Measurements from ENCODE around the gene CHFR.
"Not testable (repeated sequence)": the region's sequence is repeated elsewhere in the genome, so short reads cannot be mapped to it uniquely, and the experiment has no call there.

CHFR gene

DNA sequence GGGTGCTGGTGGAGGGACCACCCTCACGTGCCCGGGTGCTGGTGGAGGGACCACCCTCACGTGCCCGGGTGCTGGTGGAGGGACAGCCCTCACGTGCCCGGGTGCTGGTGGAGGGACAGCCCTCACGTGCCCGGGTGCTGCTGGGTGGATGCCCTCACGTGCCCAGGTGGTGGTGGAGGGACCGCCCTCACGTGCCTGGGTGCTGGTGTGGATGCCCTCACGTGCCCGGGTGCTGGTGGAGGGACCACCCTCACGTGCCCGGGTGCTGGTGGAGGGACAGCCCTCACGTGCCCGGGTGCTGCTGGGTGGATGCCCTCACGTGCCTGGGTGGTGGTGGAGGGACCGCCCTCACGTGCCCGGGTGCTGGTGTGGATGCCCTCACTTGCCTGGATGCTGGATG is 30.4 kb downstream of the CHFR start:
- H3K4me1 Mint-ChIP-seq (ENCODE audit: low read depth); H3K27ac Mint-ChIP-seq; H3K9me3 Mint-ChIP-seq; H3K27me3 Mint-ChIP-seq (ENCODE audit: low read depth); H3K4me3 Mint-ChIP-seq: not testable (repeated sequence)
- H3K36me3 Mint-ChIP-seq (ENCODE audit: low read depth) = peaks cover 48% of the 10 kb centered on the region

DNA sequence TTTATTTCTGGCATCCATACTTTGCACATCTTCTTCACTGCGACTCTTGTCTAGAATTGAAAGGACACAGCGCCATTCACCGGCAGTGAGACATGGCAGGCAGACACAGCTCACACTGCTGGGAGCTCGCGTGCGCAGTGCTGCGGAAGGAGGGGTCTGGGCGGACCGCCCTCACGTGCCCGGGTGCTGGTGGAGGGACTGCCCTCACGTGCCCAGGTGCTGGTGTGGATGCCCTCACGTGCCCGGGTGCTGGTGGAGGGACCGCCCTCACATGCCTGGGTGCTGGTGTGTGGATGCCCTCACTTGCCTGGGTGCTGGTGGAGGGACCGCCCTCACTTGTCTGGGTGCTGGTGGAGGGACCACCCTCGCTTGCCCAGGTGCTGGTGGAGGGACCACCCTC is 30.8 kb downstream of the CHFR start:
- Mint-ChIP-seq H3K4me3 (no peak overlapping the region), H3K27me3 (ENCODE audit: low read depth) (no peaks in the 10 kb centered on the region), H3K27ac (no peak overlapping the region), H3K4me1 (ENCODE audit: low read depth) (peaks cover 2% of the 10 kb centered on the region), H3K36me3 (ENCODE audit: low read depth) (peaks cover 50% of the 10 kb centered on the region), H3K9me3 (no peaks in the 10 kb centered on the region)

DNA sequence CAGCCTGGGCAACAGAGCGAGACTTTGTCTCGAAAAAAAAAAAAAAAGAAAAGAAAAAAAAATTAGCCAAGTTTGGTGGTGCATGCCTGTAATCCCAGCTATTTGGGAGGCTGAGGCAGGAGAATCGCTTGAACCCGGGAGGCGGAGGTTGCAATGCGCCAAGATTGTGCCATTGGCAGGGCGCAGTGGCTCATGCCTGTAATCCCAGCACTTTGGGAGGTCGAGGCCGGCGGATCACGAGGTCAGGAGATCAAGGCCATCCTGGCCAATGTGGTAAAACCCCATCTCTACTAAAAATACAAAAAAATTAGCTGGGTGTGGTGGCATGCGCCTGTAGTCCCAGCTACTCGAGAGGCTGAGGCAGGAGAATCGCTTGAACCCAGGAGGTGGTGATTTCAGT is 32.2 kb downstream of the CHFR start:
- H3K36me3 Mint-ChIP-seq (ENCODE audit: low read depth) = peaks cover 52% of the 10 kb centered on the region
- not testable (repeated sequence) for H3K9me3 Mint-ChIP-seq; H3K4me1 Mint-ChIP-seq (ENCODE audit: low read depth); H3K27me3 Mint-ChIP-seq (ENCODE audit: low read depth); H3K4me3 Mint-ChIP-seq; H3K27ac Mint-ChIP-seq

DNA sequence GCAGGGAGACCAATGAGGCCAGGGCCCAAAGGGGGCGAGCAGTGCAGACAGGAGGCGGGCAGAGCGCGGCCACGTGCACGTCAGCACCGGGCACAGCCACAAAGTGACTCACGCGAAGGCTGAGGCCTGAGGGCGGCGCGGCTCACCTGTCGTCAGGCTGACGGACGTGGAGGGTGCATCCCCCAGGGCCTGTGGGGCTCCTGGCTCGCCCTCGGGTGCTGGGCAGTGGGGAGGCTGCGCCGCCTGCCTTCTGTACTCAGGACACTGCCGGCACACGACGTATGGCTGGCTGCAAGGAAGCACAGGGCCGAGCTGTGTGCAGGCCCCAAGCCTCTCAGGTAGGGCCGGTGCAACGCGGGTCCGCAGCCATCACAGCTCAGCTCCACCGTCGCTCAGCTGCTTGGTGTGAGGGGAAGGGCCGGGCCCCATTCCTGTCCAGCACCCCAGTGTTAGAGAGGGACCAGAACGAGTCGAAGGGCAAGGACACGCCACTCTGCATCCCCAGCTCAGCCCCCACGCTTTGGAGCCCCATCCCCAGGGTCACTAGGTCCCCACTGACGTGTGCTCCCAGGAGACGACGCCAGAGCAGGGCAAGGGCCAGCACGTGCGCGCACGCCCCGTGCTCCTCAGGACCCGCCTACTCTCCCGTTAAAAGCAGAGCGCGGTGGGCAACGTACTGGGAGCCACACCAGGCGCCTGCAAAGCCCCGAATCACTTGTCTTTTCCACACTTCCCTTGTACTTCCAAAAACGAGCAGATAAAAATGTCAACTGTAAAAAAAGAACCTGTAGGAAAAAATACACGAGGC is 33.9 kb downstream of the CHFR start:
- no peak overlapping the region for H3K27ac Mint-ChIP-seq

DNA sequence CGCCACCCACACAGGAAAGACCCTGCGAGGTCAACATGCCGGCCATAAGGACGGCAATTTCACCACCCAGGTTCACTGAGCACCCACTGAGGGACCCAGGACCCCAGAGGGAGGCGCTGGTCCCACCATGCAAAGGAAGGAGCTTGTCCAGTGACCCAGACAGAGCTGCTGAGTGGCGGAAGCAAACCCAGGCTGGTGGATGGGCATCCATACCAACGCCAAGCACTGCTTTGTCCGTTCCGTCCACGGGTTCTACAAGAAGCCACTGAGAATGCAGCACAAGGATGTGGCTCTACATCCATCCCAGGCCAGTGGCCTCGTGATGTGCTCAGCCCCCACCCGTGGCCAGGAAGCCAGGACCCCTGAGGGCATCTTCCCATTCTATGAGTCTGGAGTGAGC is 34.9 kb downstream of the CHFR start:
- Mint-ChIP-seq H3K36me3 (ENCODE audit: low read depth) (peaks cover 51% of the 10 kb centered on the region), H3K27ac (no peak overlapping the region), H3K9me3 (no peaks in the 10 kb centered on the region), H3K4me3 (no peak overlapping the region), H3K27me3 (ENCODE audit: low read depth) (no peaks in the 10 kb centered on the region), H3K4me1 (ENCODE audit: low read depth) (no peaks in the 10 kb centered on the region)

More for the DNA sequence above, 33.9 kb downstream of the CHFR start:
- Mint-ChIP-seq H3K9me3 (no peaks in the 10 kb centered on the region), H3K4me3 (no peak overlapping the region), H3K4me1 (ENCODE audit: low read depth) (no peaks in the 10 kb centered on the region), H3K27me3 (ENCODE audit: low read depth) (no peaks in the 10 kb centered on the region), H3K36me3 (ENCODE audit: low read depth) (peaks cover 49% of the 10 kb centered on the region)

DNA sequence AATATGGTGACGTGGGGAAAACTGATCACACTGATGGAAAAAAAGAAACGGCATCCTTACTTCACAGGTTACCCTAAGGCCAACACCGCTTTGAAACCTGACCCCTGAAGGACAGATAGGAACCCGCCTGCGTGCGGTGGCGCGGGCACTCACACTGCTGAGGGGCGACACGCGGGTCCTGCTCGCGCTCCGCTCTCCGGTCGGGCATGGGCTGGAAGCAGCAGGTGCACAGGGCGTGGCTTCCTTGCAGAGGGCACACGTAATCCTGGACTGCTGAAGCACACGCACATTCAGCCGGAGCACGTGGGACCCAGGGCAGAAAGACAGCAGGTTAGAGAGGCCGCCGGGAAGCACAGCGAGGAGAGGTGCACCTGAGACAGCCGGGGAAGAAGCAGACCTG is 35.9 kb downstream of the CHFR start:
- H3K27ac Mint-ChIP-seq = no peak overlapping the region
- H3K36me3 Mint-ChIP-seq (ENCODE audit: low read depth) = peaks cover 50% of the 10 kb centered on the region
- no peaks in the 10 kb centered on the region for H3K4me1 Mint-ChIP-seq (ENCODE audit: low read depth)
- H3K4me3 Mint-ChIP-seq = no peak overlapping the region
- H3K9me3 Mint-ChIP-seq = no peaks in the 10 kb centered on the region
- no peaks in the 10 kb centered on the region for H3K27me3 Mint-ChIP-seq (ENCODE audit: low read depth)

DNA sequence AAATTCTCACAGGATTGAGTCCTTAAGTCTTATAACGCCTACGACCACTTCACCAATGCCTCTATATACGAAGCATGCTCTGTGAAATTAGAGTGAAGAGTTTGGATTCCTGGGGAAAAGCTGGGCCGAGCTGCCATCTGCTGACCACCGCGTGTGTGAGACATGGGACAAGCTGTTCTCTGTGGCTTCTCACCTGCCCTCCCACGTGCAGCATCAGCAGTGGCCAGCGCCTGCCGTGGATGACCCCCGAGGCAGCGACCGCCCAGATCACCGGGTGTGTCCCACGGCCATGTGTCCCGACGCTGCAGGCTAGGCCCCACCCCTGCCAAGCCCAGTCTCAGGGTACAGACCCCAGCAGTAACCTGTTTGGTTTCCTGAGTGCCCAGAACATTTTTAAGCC is 37.1 kb downstream of the CHFR start:
- Mint-ChIP-seq H3K36me3 (ENCODE audit: low read depth) (peaks cover 48% of the 10 kb centered on the region), H3K27me3 (ENCODE audit: low read depth) (no peaks in the 10 kb centered on the region), H3K27ac (no peak overlapping the region), H3K9me3 (no peaks in the 10 kb centered on the region), H3K4me1 (ENCODE audit: low read depth) (no peaks in the 10 kb centered on the region), H3K4me3 (no peak overlapping the region)

DNA sequence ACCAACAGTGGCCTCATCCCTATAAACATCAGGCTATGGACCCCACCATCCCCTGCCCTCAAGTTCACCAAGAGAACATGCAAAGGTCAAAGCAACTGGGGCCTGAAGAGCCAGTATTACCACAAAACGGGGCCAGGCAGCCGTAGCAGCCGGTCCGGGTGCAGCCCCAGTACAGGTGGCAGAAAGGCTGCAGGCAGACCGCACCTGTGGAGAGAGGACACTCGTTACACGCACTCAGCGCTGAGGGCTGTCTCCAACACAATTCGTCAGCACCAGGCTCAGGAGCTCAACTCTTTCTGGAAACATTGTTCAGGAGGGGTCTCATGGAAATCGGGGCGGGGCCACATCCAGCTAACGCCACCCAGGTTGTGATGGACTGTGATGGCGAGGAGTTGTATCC is 38.9 kb downstream of the CHFR start:
- Mint-ChIP-seq H3K27ac (no peak overlapping the region), H3K36me3 (ENCODE audit: low read depth) (peaks cover 40% of the 10 kb centered on the region), H3K4me1 (ENCODE audit: low read depth) (no peaks in the 10 kb centered on the region), H3K27me3 (ENCODE audit: low read depth) (no peaks in the 10 kb centered on the region), H3K4me3 (no peak overlapping the region), H3K9me3 (no peaks in the 10 kb centered on the region)

DNA sequence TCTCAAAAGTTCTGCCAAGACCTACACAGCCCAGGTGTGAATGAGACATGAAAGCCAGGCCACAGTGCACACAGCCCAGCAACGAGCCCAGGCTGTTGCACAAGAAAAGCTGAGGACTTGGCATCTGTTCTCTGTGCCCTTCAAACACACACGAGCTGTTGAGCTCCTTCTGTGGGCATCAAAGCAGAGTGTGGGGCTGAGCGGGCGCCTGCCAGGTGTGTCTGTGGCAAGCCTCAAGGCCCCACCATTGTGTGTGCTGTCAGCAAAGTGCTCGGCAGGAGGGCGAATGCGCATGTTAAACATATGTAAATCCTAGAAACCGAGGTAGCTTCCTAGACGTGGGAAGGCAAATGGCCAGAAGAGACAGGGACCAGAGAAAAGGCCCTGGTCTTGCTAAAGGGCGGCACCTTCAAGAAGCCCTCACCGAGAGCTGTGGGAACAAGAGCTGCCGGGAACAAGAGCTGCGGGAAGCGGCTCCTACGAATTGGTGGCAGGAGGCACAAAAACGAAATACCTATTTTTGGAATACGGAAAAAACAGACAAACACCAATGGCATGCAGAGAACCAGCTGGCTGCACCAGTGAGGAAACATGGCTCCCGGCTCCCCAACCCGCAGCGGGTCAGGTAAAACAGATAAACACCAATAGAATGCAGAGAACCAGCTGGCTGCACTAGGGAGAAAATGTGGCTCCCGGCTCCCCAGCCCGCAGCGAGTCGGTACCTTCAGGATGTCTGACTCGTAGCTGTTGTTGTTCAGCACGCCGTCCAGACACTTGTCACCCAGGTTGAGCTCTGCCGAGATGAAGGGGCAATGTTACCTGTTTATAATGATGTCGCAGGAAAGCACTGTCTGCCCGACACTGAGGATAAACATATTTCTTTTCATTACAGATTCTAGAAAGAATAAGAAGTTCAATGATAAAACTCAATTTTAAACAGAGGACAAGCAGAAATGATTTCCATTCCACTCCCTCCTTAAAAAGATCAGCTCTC is 39.7 kb downstream of the CHFR start:
- peaks cover 39% of the 10 kb centered on the region for H3K36me3 Mint-ChIP-seq (ENCODE audit: low read depth)

DNA sequence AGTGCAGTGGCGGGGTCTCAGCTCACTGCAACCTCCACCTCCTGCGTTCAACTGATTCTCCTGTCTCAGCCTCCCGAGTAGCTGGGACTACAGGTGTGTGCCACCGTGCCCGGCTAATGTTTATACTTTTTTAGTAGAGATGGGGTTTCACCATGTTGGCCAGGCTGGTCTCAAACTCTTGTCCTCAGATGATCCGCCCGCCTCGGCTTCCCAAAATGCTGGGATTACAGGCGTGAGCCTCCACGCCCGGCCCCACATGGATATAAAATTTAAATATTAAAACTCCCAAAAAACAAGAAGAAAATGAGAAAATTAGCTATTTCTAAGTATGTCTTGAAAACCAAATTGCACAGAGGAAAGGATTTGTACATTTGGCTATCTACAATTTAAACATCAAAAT is 42.7 kb downstream of the CHFR start:
- not testable (repeated sequence) for H3K27ac Mint-ChIP-seq; H3K27me3 Mint-ChIP-seq (ENCODE audit: low read depth); H3K4me3 Mint-ChIP-seq; H3K9me3 Mint-ChIP-seq; H3K4me1 Mint-ChIP-seq (ENCODE audit: low read depth)
- H3K36me3 Mint-ChIP-seq (ENCODE audit: low read depth) = peaks cover 42% of the 10 kb centered on the region

More for the DNA sequence above, 39.7 kb downstream of the CHFR start:
- Mint-ChIP-seq H3K27ac (no peak overlapping the region), H3K4me3 (no peak overlapping the region), H3K27me3 (ENCODE audit: low read depth) (no peaks in the 10 kb centered on the region), H3K9me3 (no peaks in the 10 kb centered on the region), H3K4me1 (ENCODE audit: low read depth) (no peaks in the 10 kb centered on the region)

DNA sequence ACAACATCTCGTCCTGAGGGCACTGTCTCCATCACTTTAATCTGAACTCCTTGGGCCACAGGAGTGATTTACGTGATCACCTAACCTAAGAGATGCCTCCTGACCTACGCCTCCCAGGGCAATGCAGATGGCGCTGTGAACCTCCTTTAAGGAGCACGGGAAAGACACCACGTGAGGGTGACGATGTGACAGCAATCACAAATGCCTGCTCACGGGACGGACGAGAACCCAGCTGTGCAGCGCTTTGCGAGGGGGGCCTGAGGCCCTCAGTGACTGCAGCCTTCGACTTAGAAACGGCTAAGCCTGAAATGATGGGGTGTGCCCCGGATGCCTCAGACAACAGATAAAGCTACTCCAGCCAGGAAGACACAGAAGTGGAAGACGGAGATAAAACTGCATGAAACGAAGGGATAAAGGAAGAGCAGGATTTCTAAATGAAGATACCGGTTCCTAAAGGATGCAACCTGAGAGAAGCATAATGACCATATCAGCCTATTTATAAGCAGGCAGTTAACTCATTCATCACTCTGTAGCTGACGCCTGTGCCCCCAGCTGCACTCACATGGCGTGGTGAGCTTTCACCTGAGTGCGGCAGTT is 44.9 kb downstream of the CHFR start:
- no peak overlapping the region for H3K27ac Mint-ChIP-seq
- H3K4me1 Mint-ChIP-seq (ENCODE audit: low read depth) = no peaks in the 10 kb centered on the region
- H3K4me3 Mint-ChIP-seq = no peak overlapping the region
- peaks cover 41% of the 10 kb centered on the region for H3K36me3 Mint-ChIP-seq (ENCODE audit: low read depth)
- no peaks in the 10 kb centered on the region for H3K9me3 Mint-ChIP-seq
- no peaks in the 10 kb centered on the region for H3K27me3 Mint-ChIP-seq (ENCODE audit: low read depth)

DNA sequence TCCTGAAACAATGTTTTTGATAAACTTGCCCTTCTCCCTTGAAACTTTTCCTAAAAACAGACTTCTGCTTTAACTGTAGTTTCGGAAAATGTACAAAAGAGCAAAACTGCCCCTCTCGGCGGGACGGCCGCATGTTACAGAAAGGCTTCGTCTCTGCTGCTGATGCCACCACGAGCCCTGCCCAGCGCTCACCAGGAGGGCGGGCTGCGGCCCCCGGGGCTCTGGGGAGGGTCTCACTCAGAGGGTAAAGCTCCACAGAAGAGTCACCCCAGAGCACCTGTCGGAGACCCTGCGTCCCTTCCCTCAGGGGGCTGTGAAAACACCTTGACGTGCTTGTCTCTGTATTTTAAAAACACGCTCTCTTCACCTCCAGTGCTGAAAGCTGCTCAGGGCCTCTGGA is 46.3 kb downstream of the CHFR start:
- H3K4me1 Mint-ChIP-seq (ENCODE audit: low read depth) = peaks cover 10% of the 10 kb centered on the region
- no peak overlapping the region for H3K4me3 Mint-ChIP-seq
- H3K9me3 Mint-ChIP-seq = no peaks in the 10 kb centered on the region
- H3K27me3 Mint-ChIP-seq (ENCODE audit: low read depth) = no peaks in the 10 kb centered on the region
- peaks cover 44% of the 10 kb centered on the region for H3K36me3 Mint-ChIP-seq (ENCODE audit: low read depth)
- no peak overlapping the region for H3K27ac Mint-ChIP-seq

DNA sequence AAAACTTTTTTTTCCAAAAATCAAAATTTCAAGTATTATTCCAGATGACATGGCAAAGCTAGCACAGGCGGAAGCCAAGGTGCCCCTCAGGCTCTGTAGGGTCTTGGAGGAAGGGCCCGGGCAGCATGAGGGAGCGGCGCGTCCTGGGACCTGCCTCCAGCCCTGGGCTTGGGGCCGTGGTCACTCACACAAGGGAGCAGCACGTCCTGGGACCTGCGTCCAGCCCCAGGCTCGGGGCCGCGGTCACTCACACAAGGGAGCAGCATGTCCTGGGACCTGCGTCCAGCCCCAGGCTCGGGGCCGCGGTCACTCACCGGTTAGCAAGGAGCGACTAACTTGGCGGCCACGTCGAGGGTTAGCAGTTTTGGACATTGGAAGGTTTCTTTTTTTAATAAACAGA is 46.9 kb downstream of the CHFR start:
- no peak overlapping the region for H3K27ac Mint-ChIP-seq
- H3K36me3 Mint-ChIP-seq (ENCODE audit: low read depth) = peaks cover 39% of the 10 kb centered on the region
- H3K9me3 Mint-ChIP-seq = no peaks in the 10 kb centered on the region

DNA sequence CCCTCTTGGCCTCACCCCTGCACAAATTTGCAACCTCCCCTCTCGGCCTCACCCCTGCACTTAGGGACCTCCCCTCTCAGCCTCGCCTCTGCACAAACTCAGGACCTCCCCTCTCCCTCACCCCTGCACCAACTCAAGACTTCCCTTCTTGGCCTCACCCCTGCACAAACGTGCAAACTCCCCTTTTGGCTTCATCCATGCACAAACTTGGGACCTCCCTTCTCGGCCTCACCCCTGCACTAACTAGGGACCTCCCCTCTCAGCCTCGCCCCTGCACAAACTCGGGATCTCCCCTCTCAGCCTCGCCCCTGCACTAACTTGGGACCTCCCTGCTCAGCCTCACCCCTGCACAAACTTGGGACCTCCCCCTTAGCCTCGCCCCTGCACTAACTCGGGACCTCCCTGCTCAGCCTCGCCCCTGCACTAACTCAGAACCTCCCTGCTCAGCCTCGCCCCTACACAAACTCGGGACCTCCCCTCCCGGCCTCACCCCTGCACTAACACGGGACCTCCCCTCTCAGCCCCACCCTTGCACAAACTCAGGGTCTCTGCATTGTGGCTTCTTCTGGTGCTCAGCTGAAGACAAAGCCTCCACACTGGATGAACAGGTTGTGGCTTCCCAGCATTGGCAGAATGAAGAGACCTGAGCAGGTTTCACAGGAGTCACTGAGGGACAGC is 47.7 kb downstream of the CHFR start:
- H3K4me1 Mint-ChIP-seq (ENCODE audit: low read depth) = peaks cover 16% of the 10 kb centered on the region
- no peaks in the 10 kb centered on the region for H3K9me3 Mint-ChIP-seq
- no peak overlapping the region for H3K27ac Mint-ChIP-seq
- no peak overlapping the region for H3K4me3 Mint-ChIP-seq
- peaks cover 41% of the 10 kb centered on the region for H3K36me3 Mint-ChIP-seq (ENCODE audit: low read depth)
- no peaks in the 10 kb centered on the region for H3K27me3 Mint-ChIP-seq (ENCODE audit: low read depth)

More for the DNA sequence above, 46.9 kb downstream of the CHFR start:
- H3K4me3 Mint-ChIP-seq = no peak overlapping the region
- H3K4me1 Mint-ChIP-seq (ENCODE audit: low read depth) = peaks cover 10% of the 10 kb centered on the region
- no peaks in the 10 kb centered on the region for H3K27me3 Mint-ChIP-seq (ENCODE audit: low read depth)

Data from T-helper 1 cell treated with Interleukin-12 subunit alpha and Interleukin-12 subunit beta and Interleukin-4 antibody, amounts not matched to agents 30 μg/mL and 1 μg/mL, for 36 hours (primary cell).